GM12878 (cell line): ENCODE measurements around the gene FBXL19. TPM values are rescaled to one million over a fixed set of nuclear protein-coding genes. Genes with fewer than 3 reads are reported as not detected.

ENCODE experiments used
- ATAC-seq: fragments of 200-7000 bp; cut with Tn5 transposase; 3 replicates; pipeline ENCODE4 v1.9.1; 2020; ENCODE audit warnings: mild to moderate bottlenecking, moderate library complexity
- BruUV-seq: library from RNA; stranded (reverse); fragments of 400-500 nt; replicated peaks from 2 replicates; lab custom pipeline; 2021; lab: Mats Ljungman, UMichigan
- CTCF ChIA-PET: fragments of 300-600 bp; sonication (Branson Sonifier 250); formaldehyde crosslinking; extraction: SDS; loops from one replicate; lab custom pipeline; 2021; ENCODE audit warnings: inconsistent platforms; lab: Yijun Ruan, JAX
- POLR2A ChIA-PET: fragments of 350-600 bp; formaldehyde crosslinking; extraction: SDS; loops from one replicate; lab custom pipeline; 2021; ENCODE audit warnings: inconsistent platforms; lab: Charles Lee
- RAD21 ChIA-PET: fragments of 300-600 bp; sonication (Branson Sonifier 250); formaldehyde crosslinking; loops from one replicate; lab custom pipeline; 2023; ENCODE audit warnings: antibody characterized with exemption; ENCODE audit not compliant: unreplicated experiment; lab: Charles Lee
- SMC1A ChIA-PET: fragments of 300-600 bp; sonication (Branson Sonifier 250); formaldehyde crosslinking; loops from one replicate; lab custom pipeline; 2023; ENCODE audit not compliant: unreplicated experiment, uncharacterized antibody; lab: Charles Lee
- DNase-seq: peaks from one replicate; pipeline ENCODE4 v3.0.0-alpha.2; 2011; ENCODE audit warnings: low read depth, low spot score
- FAIRE-seq: peaks from 3 replicates; lab custom pipeline; 2011; peaks lifted over from hg19 to GRCh38; lab: Jason Lieb, UNC
- H2AFZ ChIP-seq: 2 replicates; pipeline ENCODE4 v1.6.0; 2011; ENCODE audit warnings: low read depth, low read length, control low read depth; ENCODE audit not compliant: control insufficient read depth
- H3K27ac ChIP-seq: 2 replicates; pipeline ENCODE4 v1.5.1; 2011; ENCODE audit warnings: control low read depth; ENCODE audit not compliant: control insufficient read depth, insufficient read depth
- H3K27me3 ChIP-seq, 2 experiments: replicated peaks in 1 of 2; 2 replicates each; pipeline versions ENCODE4 v1.6.0 to v1.6.1; 2011; ENCODE audit warnings: low read length in 1 of 2; ENCODE audit not compliant: control insufficient read depth in 2 of 2, insufficient read depth in 2 of 2
- H3K36me3 ChIP-seq, 2 experiments: 2 replicates each; pipeline ENCODE4 v1.5.1; 2011; ENCODE audit warnings: low read length in 1 of 2; ENCODE audit not compliant: control insufficient read depth in 2 of 2, insufficient read depth in 2 of 2
- H3K4me1 ChIP-seq: 2 replicates; pipeline ENCODE4 v1.6.1; 2011; ENCODE audit warnings: mild to moderate bottlenecking, low read length, moderate library complexity, mixed read lengths; ENCODE audit not compliant: control insufficient read depth, insufficient read depth
- H3K4me2 ChIP-seq: 2 replicates; pipeline ENCODE4 v1.6.0; 2011; ENCODE audit warnings: control low read depth; ENCODE audit not compliant: control insufficient read depth, insufficient read depth
- H3K4me3 ChIP-seq: fragments of 200-600 bp; sonication (generic); 2 replicates; pipeline ENCODE4 v1.5.1; 2016
- H3K79me2 ChIP-seq: 2 replicates; pipeline ENCODE4 v1.6.0; 2011; ENCODE audit warnings: low read length; ENCODE audit not compliant: control insufficient read depth, insufficient read depth
- H3K9ac ChIP-seq: 2 replicates; pipeline ENCODE4 v1.8.0; 2011; ENCODE audit warnings: low read length, control low read depth, mixed read lengths; ENCODE audit not compliant: control insufficient read depth, insufficient read depth
- H3K9me3 ChIP-seq: replicated peaks from 3 replicates; pipeline ENCODE4 v1.5.1; 2011; ENCODE audit warnings: mild to moderate bottlenecking, low read length; ENCODE audit not compliant: control insufficient read depth, insufficient read depth
- H4K20me1 ChIP-seq: 2 replicates; pipeline ENCODE4 v1.6.0; 2011; ENCODE audit not compliant: control insufficient read depth, insufficient read depth
- EED ChIP-seq: sonication (generic); IDR thresholded peaks from 2 replicates; pipeline ENCODE4 v1.6.1; 2016; ENCODE audit warnings: antibody characterized with exemption, low read depth
- HCFC1 ChIP-seq: fragments of 150-350 bp; IDR thresholded peaks from 2 replicates; pipeline ENCODE4 v1.6.1; 2014; ENCODE audit warnings: low read length
- NR2C2 ChIP-seq: IDR thresholded peaks from 2 replicates; pipeline ENCODE4 v1.6.1; 2011; ENCODE audit warnings: borderline replicate concordance, low read depth; ENCODE audit not compliant: control insufficient read depth, insufficient read length
- PML ChIP-seq: IDR thresholded peaks from 2 replicates; pipeline ENCODE4 v1.6.1; 2012; ENCODE audit warnings: low read length, inconsistent platforms
- SP1 ChIP-seq: IDR thresholded peaks from one replicate; pipeline ENCODE4 v1.6.1; 2011; ENCODE audit warnings: low read depth, low read length
- SUZ12 ChIP-seq: fragments of 200-600 bp; sonication (generic); IDR thresholded peaks from one replicate; pipeline ENCODE4 v1.6.1; 2018; ENCODE audit warnings: antibody characterized with exemption, mild to moderate bottlenecking; ENCODE audit not compliant: unreplicated experiment
- TAF1 ChIP-seq: IDR thresholded peaks from 2 replicates; pipeline ENCODE4 v1.6.1; 2011; ENCODE audit warnings: mild to moderate bottlenecking, low read depth, low read length, borderline replicate concordance
- ZNF217 ChIP-seq: fragments of 450-650 bp; IDR thresholded peaks from 2 replicates; pipeline ENCODE4 v1.6.1; 2017; ENCODE audit warnings: antibody characterized with exemption, mild to moderate bottlenecking
- WGBS: methylation state at CpG from one replicate; pipeline ENCODE4 v1.1.6; 2016; ENCODE audit warnings: low lambda C conversion rate; ENCODE audit not compliant: insufficient replicate concordance, insufficient coverage; ENCODE audit errors: missing lambda C conversion rate; 5-methylcytosine and 5-hydroxymethylcytosine counted together
- in situ Hi-C: fragments of 300-500 bp; cut with MboI; formaldehyde crosslinking; loops from 9 replicates; pipeline ENCODE4 v1.14.3; 2018; ENCODE audit warnings: mixed read lengths
- intact Hi-C: fragments of 100-400 bp; cut with micrococcal nuclease; formaldehyde crosslinking; loops from one replicate; pipeline ENCODE4 v1.14.2; 2022; ENCODE audit not compliant: unreplicated experiment
- polyA plus RNA-seq, 11 experiments: library from polyadenylated mRNA; depleted of rRNA in 4 of 11; unstranded in 6 of 11; stranded (reverse) in 5 of 11; fragments of >200 nt; fragmentation: Nextera tagmentation in 4 of 11; fragmentation: Illumina TruSeq in 1 of 11; extraction: Ambion mirVana in 4 of 11; extraction: Trizol in 1 of 11; gene quantifications; 1 replicate in 1 of 11; 2 replicates in 10 of 11; pipeline versions ENCODE4 v1.2.1 to v1.2.3, GENCODE V29; 2011 to 2016; ENCODE audit warnings: inconsistent platforms in 2 of 11, missing spikeins in 2 of 11, low read depth in 1 of 11
- total RNA-seq, 4 experiments: library from RNA; depleted of rRNA in 3 of 4; stranded (reverse); fragments of >200 nt in 3 of 4; fragmentation: Illumina TruSeq in 1 of 4; extraction: Trizol in 1 of 4; gene quantifications; 2 replicates each; pipeline versions ENCODE4 v1.2.1 to v1.2.3, GENCODE V29; 2013 to 2021
- TF ChIP-seq, protein P1 (sequence below): fragments of 450-650 bp; IDR thresholded peaks from 2 replicates; pipeline ENCODE4 v1.6.1; 2017; ENCODE audit warnings: mild to moderate bottlenecking, moderate library complexity
- TF ChIP-seq, protein P2 (sequence below): IDR thresholded peaks from 2 replicates; pipeline ENCODE4 v1.6.1; 2011; ENCODE audit warnings: low read depth, mild to moderate bottlenecking, low read length, moderate library complexity, borderline replicate concordance; ENCODE audit errors: extremely low read depth
- TF ChIP-seq, protein P3 (sequence below): fragments of 450-650 bp; IDR thresholded peaks from 2 replicates; pipeline ENCODE4 v1.6.1; 2018; ENCODE audit warnings: mild to moderate bottlenecking, low read depth, moderate library complexity; ENCODE audit not compliant: partially characterized antibody
- TF ChIP-seq, protein P4 (sequence below): IDR thresholded peaks from 2 replicates; pipeline ENCODE4 v1.6.1; 2011; ENCODE audit warnings: low read depth, low read length, improper control_type of control experiment, borderline replicate concordance
- TF ChIP-seq, protein P5 (sequence below): fragments of 450-650 bp; IDR thresholded peaks from 2 replicates; pipeline ENCODE4 v1.6.1; 2017; ENCODE audit warnings: mild to moderate bottlenecking, low read depth, inconsistent platforms; ENCODE audit not compliant: poor library complexity, severe bottlenecking

FBXL19 gene
- total and polyA plus RNA-seq, 10 of the 15 experiments (the other 5 are each of a cell fraction or from before 2014, with no cell fraction given), result 0.02 to 32.1 (median 6.8) TPM; not detected in 1

- no peak for ATAC-seq
- in situ Hi-C loops, result no loop called here
- TF ChIP-seq, protein P1, sequence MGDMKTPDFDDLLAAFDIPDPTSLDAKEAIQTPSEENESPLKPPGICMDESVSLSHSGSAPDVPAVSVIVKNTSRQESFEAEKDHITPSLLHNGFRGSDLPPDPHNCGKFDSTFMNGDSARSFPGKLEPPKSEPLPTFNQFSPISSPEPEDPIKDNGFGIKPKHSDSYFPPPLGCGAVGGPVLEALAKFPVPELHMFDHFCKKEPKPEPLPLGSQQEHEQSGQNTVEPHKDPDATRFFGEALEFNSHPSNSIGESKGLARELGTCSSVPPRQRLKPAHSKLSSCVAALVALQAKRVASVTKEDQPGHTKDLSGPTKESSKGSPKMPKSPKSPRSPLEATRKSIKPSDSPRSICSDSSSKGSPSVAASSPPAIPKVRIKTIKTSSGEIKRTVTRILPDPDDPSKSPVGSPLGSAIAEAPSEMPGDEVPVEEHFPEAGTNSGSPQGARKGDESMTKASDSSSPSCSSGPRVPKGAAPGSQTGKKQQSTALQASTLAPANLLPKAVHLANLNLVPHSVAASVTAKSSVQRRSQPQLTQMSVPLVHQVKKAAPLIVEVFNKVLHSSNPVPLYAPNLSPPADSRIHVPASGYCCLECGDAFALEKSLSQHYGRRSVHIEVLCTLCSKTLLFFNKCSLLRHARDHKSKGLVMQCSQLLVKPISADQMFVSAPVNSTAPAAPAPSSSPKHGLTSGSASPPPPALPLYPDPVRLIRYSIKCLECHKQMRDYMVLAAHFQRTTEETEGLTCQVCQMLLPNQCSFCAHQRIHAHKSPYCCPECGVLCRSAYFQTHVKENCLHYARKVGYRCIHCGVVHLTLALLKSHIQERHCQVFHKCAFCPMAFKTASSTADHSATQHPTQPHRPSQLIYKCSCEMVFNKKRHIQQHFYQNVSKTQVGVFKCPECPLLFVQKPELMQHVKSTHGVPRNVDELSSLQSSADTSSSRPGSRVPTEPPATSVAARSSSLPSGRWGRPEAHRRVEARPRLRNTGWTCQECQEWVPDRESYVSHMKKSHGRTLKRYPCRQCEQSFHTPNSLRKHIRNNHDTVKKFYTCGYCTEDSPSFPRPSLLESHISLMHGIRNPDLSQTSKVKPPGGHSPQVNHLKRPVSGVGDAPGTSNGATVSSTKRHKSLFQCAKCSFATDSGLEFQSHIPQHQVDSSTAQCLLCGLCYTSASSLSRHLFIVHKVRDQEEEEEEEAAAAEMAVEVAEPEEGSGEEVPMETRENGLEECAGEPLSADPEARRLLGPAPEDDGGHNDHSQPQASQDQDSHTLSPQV, result no peak
- TF ChIP-seq EED (no peak), SUZ12 (no peak), PML (no peak), ZNF217 (no peak), NR2C2 (no peak), SP1 (no peak), TAF1 (no peak), HCFC1 (no peak)
- TF ChIP-seq, protein P2, sequence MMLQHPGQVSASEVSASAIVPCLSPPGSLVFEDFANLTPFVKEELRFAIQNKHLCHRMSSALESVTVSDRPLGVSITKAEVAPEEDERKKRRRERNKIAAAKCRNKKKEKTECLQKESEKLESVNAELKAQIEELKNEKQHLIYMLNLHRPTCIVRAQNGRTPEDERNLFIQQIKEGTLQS, result no peak
- TF ChIP-seq, protein P3, sequence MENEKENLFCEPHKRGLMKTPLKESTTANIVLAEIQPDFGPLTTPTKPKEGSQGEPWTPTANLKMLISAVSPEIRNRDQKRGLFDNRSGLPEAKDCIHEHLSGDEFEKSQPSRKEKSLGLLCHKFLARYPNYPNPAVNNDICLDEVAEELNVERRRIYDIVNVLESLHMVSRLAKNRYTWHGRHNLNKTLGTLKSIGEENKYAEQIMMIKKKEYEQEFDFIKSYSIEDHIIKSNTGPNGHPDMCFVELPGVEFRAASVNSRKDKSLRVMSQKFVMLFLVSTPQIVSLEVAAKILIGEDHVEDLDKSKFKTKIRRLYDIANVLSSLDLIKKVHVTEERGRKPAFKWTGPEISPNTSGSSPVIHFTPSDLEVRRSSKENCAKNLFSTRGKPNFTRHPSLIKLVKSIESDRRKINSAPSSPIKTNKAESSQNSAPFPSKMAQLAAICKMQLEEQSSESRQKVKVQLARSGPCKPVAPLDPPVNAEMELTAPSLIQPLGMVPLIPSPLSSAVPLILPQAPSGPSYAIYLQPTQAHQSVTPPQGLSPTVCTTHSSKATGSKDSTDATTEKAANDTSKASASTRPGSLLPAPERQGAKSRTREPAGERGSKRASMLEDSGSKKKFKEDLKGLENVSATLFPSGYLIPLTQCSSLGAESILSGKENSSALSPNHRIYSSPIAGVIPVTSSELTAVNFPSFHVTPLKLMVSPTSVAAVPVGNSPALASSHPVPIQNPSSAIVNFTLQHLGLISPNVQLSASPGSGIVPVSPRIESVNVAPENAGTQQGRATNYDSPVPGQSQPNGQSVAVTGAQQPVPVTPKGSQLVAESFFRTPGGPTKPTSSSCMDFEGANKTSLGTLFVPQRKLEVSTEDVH, result no peak
- TF ChIP-seq, protein P4, sequence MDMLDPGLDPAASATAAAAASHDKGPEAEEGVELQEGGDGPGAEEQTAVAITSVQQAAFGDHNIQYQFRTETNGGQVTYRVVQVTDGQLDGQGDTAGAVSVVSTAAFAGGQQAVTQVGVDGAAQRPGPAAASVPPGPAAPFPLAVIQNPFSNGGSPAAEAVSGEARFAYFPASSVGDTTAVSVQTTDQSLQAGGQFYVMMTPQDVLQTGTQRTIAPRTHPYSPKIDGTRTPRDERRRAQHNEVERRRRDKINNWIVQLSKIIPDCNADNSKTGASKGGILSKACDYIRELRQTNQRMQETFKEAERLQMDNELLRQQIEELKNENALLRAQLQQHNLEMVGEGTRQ, result no peak
- TF ChIP-seq, protein P5, sequence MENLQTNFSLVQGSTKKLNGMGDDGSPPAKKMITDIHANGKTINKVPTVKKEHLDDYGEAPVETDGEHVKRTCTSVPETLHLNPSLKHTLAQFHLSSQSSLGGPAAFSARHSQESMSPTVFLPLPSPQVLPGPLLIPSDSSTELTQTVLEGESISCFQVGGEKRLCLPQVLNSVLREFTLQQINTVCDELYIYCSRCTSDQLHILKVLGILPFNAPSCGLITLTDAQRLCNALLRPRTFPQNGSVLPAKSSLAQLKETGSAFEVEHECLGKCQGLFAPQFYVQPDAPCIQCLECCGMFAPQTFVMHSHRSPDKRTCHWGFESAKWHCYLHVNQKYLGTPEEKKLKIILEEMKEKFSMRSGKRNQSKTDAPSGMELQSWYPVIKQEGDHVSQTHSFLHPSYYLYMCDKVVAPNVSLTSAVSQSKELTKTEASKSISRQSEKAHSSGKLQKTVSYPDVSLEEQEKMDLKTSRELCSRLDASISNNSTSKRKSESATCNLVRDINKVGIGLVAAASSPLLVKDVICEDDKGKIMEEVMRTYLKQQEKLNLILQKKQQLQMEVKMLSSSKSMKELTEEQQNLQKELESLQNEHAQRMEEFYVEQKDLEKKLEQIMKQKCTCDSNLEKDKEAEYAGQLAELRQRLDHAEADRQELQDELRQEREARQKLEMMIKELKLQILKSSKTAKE, result no peak
Observed at GRCh38 chr16:30967795-30968194, 44.4 kb downstream of the FBXL19 start.

More at GRCh38 chr16:30967795-30968194, 44.4 kb downstream of the FBXL19 start:
- H3K79me2 ChIP-seq, result no peaks in the 10 kb centered on the region
- 80% methylated on average over 4 of the region's 4 CpGs for WGBS
- ChIA-PET POLR2A (interaction anchor here (0.7 kb wide), 1 partner anchor 485 kb away, joined by 3 read pairs; no protein-coding TSS in a partner anchor), CTCF (no interaction called here), SMC1A (interaction anchor here (1.6 kb wide), 1 partner anchor 454 kb away, joined by 3 read pairs; no protein-coding TSS in a partner anchor), RAD21 (no interaction called here)
- H3K27ac ChIP-seq, result no peak overlapping the region
- H3K36me3 ChIP-seq, result peaks cover 15 to 30% of the 10 kb centered on the region in 2 experiments; a peak in 3 of 4 replicates
- no peak overlapping the region for H3K9ac ChIP-seq
- no peak for FAIRE-seq
- no peaks in the 10 kb centered on the region for H3K9me3 ChIP-seq
- H4K20me1 ChIP-seq, result no peaks in the 10 kb centered on the region
- H3K4me1 ChIP-seq, result no peaks in the 10 kb centered on the region
- H3K27me3 ChIP-seq, result no peaks in the 10 kb centered on the region
- H3K4me3 ChIP-seq, result no peak overlapping the region
- H3K4me2 ChIP-seq, result no peak overlapping the region
- no peak for DNase-seq
- H2AFZ ChIP-seq, result no peak overlapping the region
- no TSS peak for BruUV-seq
- intact Hi-C loops, result no loop called here
